Measurements from ENCODE around the gene EPB41L1.
A peak's percentile ranks its signal among the peaks of the same experiment; 100 is the strongest.

EPB41L1 gene

DNA sequence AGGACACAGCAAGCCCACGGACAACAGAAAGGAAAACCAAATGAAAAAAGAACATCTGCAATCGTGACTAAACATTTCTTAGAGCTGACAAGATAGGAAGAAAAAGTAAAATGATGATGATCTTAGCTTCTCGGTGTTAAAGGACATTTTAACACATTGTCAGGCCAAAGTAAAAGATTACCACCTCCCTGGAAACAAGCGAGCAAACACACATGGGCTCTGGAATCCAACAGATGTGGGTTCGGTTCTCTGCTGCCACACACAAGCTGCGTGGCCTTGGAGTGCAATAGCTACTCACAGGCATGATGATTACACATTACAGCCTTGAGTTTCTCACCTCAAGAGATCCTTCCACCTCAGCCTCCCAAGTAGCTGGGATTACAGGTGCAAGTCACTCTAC is 74.2 kb downstream of the EPB41L1 start:
- H3K4me3 ChIP-seq (ENCODE audit: low read depth, low read length) = no peak overlapping the region
- H3K4me1 ChIP-seq (ENCODE audit: control insufficient read depth, insufficient read depth, low read length) = no peaks in the 10 kb centered on the region
- H3K27me3 ChIP-seq (ENCODE audit: control insufficient read depth, insufficient read depth, low read length) = no peaks in the 10 kb centered on the region
- no peak overlapping the region for H3K27ac ChIP-seq (ENCODE audit: low read depth, low read length)
- no peak overlapping the region for H3K9ac ChIP-seq (ENCODE audit: low read length)
- H3K36me3 ChIP-seq (ENCODE audit: control insufficient read depth, insufficient read depth, low read length) = 0 out of 2 replicates have a peak, but pooled peaks cover 3% of the 10 kb centered on the region
- H3K9me3 ChIP-seq (ENCODE audit: control insufficient read depth, insufficient read depth, low read depth, low read length) = no peaks in the 10 kb centered on the region

DNA sequence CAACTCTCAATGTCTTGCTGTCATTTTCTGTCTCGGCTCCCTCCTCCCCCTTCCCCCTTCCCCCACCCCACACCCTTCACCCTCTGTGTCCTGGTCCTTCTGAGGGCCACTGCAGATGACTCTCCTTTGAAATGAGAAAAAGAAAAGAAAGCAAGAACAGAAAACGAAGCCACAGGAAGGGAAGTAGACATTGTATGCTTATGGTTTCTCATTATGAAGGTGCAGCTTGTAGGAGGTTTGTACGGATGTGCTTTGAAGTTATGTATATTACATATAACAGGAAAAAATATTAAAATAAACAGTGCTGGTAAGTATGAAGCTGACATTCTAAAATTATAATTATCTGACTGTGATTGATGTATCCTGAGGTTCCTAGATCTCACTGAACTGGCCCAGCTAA is 75.5 kb downstream of the EPB41L1 start:
- Histone ChIP-seq H3K4me1 (ENCODE audit: control insufficient read depth, insufficient read depth, low read length) (no peaks in the 10 kb centered on the region), H3K4me3 (ENCODE audit: low read depth, low read length) (no peak overlapping the region), H3K27ac (ENCODE audit: low read depth, low read length) (no peak overlapping the region), H3K27me3 (ENCODE audit: control insufficient read depth, insufficient read depth, low read length) (no peaks in the 10 kb centered on the region), H3K9me3 (ENCODE audit: control insufficient read depth, insufficient read depth, low read depth, low read length) (no peaks in the 10 kb centered on the region), H3K9ac (ENCODE audit: low read length) (no peak overlapping the region), H3K36me3 (ENCODE audit: control insufficient read depth, insufficient read depth, low read length) (0 out of 2 replicates have a peak, but pooled peaks cover 3% of the 10 kb centered on the region)

DNA sequence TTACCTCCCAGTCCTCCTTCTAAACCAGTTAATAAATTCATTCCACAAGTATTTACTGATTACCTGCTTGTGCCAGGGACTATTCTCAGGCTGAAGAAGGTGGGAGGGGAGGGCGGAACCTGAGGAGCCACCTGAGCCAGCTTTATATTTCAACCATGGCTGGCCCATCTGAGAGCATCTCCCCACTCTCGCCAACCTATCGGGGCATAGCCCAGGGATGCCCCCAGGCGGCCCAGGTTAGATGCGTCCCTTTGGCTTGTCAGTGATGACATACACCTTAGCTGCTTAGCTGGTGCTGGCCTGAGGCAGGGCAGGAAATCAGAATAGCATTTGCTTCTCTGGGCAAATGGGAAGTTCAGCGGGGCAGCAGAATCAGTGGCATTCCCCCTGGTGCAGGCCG is 76.8 kb downstream of the EPB41L1 start:
- Histone ChIP-seq H3K9me3 (ENCODE audit: control insufficient read depth, insufficient read depth, low read depth, low read length) (no peaks in the 10 kb centered on the region), H3K4me3 (ENCODE audit: low read depth, low read length) (no peak overlapping the region), H3K27me3 (ENCODE audit: control insufficient read depth, insufficient read depth, low read length) (no peaks in the 10 kb centered on the region), H3K36me3 (ENCODE audit: control insufficient read depth, insufficient read depth, low read length) (0 out of 2 replicates have a peak, but pooled peaks cover 3% of the 10 kb centered on the region), H3K9ac (ENCODE audit: low read length) (no peak overlapping the region), H3K27ac (ENCODE audit: low read depth, low read length) (no peak overlapping the region), H3K4me1 (ENCODE audit: control insufficient read depth, insufficient read depth, low read length) (no peaks in the 10 kb centered on the region)

DNA sequence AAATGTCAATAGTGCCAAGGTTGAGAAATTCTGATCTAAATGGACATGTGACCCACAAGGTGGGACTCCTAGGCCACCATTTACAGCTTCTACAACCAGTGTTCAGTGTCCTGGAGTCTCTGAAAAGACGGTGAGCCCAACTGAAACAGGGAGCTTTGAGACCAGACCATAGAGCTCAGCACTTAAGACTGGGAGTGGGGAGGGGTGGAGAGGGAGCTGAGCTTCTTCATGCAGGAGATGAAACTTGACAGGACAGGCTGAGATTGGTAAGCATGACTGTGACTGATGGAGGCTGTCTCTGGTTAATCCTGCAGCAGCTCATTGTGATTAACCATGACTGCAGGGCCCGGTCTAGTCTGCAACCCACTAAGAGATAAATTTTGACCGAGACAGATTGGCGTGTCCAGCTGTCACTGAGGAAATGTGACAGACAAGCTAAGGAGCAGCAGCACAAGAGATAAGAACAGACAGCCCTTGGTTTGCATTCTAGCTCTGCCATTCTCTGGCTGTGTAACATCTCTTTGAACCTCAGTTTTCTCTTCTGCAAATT is 80.3 kb downstream of the EPB41L1 start:
- peaks cover 6% of the 10 kb centered on the region for H3K4me1 ChIP-seq (ENCODE audit: control insufficient read depth, insufficient read depth, low read length)

DNA sequence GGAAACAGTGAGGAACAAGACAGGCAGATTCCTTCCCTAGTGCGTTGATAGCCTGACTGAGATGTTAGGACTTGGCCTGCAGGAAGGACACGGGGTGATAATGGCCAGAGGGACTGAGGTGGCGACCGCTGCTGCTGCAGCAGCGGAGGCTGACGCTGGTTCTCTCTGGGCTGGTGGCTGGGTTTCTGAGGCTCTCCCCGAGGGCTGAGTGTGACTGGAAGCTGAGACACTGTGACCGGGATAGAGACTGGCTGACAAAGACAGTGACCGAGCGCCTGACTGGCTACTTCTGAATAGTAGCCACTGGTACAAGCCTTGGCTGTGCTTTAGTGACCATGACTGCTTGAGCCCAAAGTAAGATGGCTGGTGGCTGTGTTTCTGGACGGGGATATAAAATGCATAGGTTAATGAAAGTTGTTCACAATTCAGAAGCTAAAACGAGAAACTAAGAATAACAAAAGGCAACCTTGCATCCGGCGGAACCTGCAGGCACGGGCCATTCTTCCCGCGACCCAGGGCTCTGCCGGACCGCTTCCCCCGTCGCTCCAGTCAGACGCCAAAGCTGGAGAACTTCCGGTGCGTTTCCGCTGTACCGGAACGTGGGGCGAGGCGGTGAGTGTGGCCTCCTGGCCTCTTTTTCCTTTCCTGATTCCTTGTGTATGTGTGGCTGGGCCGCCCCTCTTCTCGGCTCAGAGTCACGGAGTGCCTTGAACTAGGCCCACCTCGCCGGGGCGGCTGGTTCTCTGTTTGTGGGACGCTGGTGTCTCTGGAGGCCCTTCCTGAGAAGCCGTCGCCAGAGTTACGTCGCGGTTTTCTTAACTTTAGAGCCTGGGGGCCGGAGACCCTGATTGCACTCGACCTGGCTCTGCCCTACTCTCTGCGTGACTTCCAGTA is 81.6 kb downstream of the EPB41L1 start, which contains the start of gene AAR2:
AAR2 (plus strand) TSS at position 587 of the 894 bp plus-strand sequence. CDS start 3,391 bp downstream, outside the sequence.
- peaks cover 6% of the 10 kb centered on the region for H3K4me1 ChIP-seq (ENCODE audit: control insufficient read depth, insufficient read depth, low read length)
- peak within 1 kb of the TSS; percentile 68 for H3K27ac ChIP-seq (ENCODE audit: low read depth, low read length)
- H3K27me3 ChIP-seq (ENCODE audit: control insufficient read depth, insufficient read depth, low read length) = no peaks in the 10 kb centered on the region
- H3K9me3 ChIP-seq (ENCODE audit: control insufficient read depth, insufficient read depth, low read depth, low read length) = no peaks in the 10 kb centered on the region
- peaks cover 19% of the 10 kb centered on the region for H3K36me3 ChIP-seq (ENCODE audit: control insufficient read depth, insufficient read depth, low read length)
- peak within 1 kb of the TSS; percentile 85 for H3K9ac ChIP-seq (ENCODE audit: low read length)
- H3K4me3 ChIP-seq (ENCODE audit: low read depth, low read length) = peak within 1 kb of the TSS; percentile 85

More for the DNA sequence above, 80.3 kb downstream of the EPB41L1 start:
- no peaks in the 10 kb centered on the region for H3K27me3 ChIP-seq (ENCODE audit: control insufficient read depth, insufficient read depth, low read length)
- H3K36me3 ChIP-seq (ENCODE audit: control insufficient read depth, insufficient read depth, low read length) = peaks cover 6% of the 10 kb centered on the region
- H3K4me3 ChIP-seq (ENCODE audit: low read depth, low read length) = no peak overlapping the region
- H3K9me3 ChIP-seq (ENCODE audit: control insufficient read depth, insufficient read depth, low read depth, low read length) = no peaks in the 10 kb centered on the region
- no peak overlapping the region for H3K27ac ChIP-seq (ENCODE audit: low read depth, low read length)
- no peak overlapping the region for H3K9ac ChIP-seq (ENCODE audit: low read length)

DNA sequence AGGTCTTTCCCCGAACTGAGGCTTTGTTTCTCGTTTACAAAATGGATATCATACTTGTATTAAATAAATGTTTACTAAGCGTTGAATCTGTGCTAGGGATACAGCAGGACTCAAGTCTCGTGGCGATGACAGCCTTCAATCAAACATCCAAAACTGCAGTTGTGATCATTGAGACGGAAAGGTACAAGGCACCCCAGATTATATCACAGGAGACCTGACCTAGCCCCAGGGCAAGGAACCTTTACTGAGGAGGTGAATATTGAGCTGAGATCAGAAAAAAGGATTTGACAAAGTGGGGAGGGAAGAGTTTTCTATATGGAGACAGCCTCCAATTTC is 82.2 kb downstream of the EPB41L1 start:
- Histone ChIP-seq H3K9me3 (ENCODE audit: control insufficient read depth, insufficient read depth, low read depth, low read length) (no peaks in the 10 kb centered on the region), H3K36me3 (ENCODE audit: control insufficient read depth, insufficient read depth, low read length) (peaks cover 23% of the 10 kb centered on the region), H3K27me3 (ENCODE audit: control insufficient read depth, insufficient read depth, low read length) (no peaks in the 10 kb centered on the region), H3K4me3 (ENCODE audit: low read depth, low read length) (peak overlapping the region; percentile 85), H3K9ac (ENCODE audit: low read length) (peak overlapping the region; percentile 85), H3K4me1 (ENCODE audit: control insufficient read depth, insufficient read depth, low read length) (peaks cover 6% of the 10 kb centered on the region), H3K27ac (ENCODE audit: low read depth, low read length) (peak overlapping the region; percentile 68)

DNA sequence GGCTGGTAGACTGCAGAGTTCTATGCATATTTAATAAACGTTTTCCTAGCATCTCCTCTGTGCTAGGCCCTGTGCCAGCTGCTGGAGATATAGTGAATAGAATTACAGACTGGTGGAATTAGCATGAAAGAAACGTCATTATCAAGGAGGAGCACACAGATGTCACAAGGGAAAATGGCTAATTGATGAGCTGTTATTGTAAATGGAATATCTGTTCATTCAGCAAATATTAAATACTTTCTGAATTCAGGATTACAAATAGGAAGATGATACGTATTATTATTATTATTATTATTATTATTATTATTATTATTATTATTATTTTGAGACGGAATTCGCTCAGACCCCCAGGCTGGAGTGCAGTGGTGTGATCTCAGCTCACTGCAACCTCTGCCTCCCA is 82.9 kb downstream of the EPB41L1 start:
- Histone ChIP-seq H3K27ac (ENCODE audit: low read depth, low read length) (no peak overlapping the region), H3K27me3 (ENCODE audit: control insufficient read depth, insufficient read depth, low read length) (no peaks in the 10 kb centered on the region), H3K36me3 (ENCODE audit: control insufficient read depth, insufficient read depth, low read length) (peaks cover 26% of the 10 kb centered on the region), H3K4me3 (ENCODE audit: low read depth, low read length) (peak overlapping the region; percentile 85), H3K9me3 (ENCODE audit: control insufficient read depth, insufficient read depth, low read depth, low read length) (no peaks in the 10 kb centered on the region), H3K9ac (ENCODE audit: low read length) (peak overlapping the region; percentile 85), H3K4me1 (ENCODE audit: control insufficient read depth, insufficient read depth, low read length) (peaks cover 6% of the 10 kb centered on the region)

DNA sequence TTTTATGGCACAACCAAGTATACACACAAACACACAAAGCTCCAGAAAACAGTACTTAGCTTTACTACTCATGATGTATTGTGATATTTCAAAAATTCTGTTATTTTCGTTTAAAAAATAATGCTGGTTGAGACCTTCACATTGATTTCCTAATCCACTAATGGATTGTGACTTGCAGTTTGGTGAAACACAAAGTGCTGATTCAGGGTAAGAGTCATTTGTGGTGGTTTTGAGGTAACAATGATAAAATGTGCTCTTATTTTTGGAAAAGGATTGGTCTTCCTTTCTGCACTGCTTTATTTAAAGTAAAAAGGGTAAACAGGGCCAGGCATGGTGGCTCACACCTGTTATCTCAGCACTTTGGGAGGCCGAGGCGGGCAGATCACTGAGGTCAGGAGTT is 83.6 kb downstream of the EPB41L1 start:
- Histone ChIP-seq H3K9ac (ENCODE audit: low read length) (no peak overlapping the region), H3K27ac (ENCODE audit: low read depth, low read length) (no peak overlapping the region), H3K4me3 (ENCODE audit: low read depth, low read length) (no peak overlapping the region), H3K27me3 (ENCODE audit: control insufficient read depth, insufficient read depth, low read length) (no peaks in the 10 kb centered on the region), H3K9me3 (ENCODE audit: control insufficient read depth, insufficient read depth, low read depth, low read length) (no peaks in the 10 kb centered on the region), H3K4me1 (ENCODE audit: control insufficient read depth, insufficient read depth, low read length) (peaks cover 6% of the 10 kb centered on the region), H3K36me3 (ENCODE audit: control insufficient read depth, insufficient read depth, low read length) (peaks cover 30% of the 10 kb centered on the region)

DNA sequence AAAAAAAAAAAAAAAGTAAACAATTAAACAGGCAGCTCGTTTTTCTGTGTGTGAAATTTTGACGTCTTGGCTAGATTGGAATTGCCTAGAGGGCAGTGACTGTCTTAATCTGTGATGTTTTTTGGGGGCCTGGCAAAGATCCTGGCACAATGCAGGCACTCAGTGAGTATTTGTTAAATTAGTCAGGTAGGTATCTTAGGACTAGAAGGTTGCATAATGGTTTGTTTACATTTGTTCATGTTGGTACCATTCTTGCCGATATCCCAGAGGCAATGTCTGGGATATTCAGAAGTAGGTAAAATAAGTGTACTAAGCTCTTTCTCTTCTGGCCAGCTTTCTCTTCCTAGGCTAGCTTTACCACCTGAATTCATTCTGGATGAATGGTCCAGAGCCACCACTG is 84.2 kb downstream of the EPB41L1 start:
- Histone ChIP-seq H3K9ac (ENCODE audit: low read length) (no peak overlapping the region), H3K36me3 (ENCODE audit: control insufficient read depth, insufficient read depth, low read length) (peaks cover 36% of the 10 kb centered on the region), H3K4me3 (ENCODE audit: low read depth, low read length) (no peak overlapping the region), H3K27ac (ENCODE audit: low read depth, low read length) (no peak overlapping the region), H3K9me3 (ENCODE audit: control insufficient read depth, insufficient read depth, low read depth, low read length) (no peaks in the 10 kb centered on the region), H3K4me1 (ENCODE audit: control insufficient read depth, insufficient read depth, low read length) (peaks cover 6% of the 10 kb centered on the region), H3K27me3 (ENCODE audit: control insufficient read depth, insufficient read depth, low read length) (no peaks in the 10 kb centered on the region)

DNA sequence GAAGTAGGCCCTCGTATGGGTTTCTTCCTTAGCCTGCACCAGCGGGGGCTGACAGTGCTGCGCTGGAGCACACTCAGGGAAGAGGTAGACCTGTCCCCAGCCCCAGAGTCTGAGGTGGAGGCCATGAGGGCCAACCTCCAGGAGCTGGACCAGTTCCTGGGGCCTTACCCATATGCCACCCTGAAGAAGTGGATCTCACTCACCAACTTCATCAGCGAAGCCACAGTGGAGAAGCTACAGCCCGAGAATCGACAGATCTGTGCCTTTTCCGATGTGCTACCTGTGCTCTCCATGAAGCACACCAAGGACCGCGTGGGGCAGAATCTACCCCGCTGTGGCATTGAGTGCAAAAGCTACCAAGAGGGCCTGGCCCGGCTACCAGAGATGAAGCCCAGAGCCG is 85.5 kb downstream of the EPB41L1 start:
- H3K27me3 ChIP-seq (ENCODE audit: control insufficient read depth, insufficient read depth, low read length) = no peaks in the 10 kb centered on the region
- H3K4me1 ChIP-seq (ENCODE audit: control insufficient read depth, insufficient read depth, low read length) = peaks cover 6% of the 10 kb centered on the region
- H3K9me3 ChIP-seq (ENCODE audit: control insufficient read depth, insufficient read depth, low read depth, low read length) = no peaks in the 10 kb centered on the region
- no peak overlapping the region for H3K27ac ChIP-seq (ENCODE audit: low read depth, low read length)
- H3K36me3 ChIP-seq (ENCODE audit: control insufficient read depth, insufficient read depth, low read length) = peaks cover 50% of the 10 kb centered on the region
- no peak overlapping the region for H3K4me3 ChIP-seq (ENCODE audit: low read depth, low read length)
- no peak overlapping the region for H3K9ac ChIP-seq (ENCODE audit: low read length)

DNA sequence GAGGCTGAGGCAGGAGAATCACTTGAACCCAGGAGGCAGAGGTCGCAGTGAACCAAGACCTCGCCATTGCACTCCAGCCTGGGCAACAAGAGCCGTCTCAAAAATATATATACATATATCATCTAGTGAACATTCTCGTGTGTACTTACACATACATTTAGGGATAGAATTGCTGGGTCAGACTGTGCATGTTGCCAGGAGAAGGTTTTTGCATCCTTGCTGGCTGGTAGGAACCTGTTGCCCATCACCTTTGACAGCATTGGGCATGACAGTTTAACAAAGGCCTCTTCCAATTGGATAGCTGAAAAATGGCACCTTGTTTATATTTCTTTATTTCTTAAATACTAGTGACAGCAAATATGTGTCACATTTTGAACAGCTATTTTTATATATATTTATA is 87.1 kb downstream of the EPB41L1 start:
- Histone ChIP-seq H3K27me3 (ENCODE audit: control insufficient read depth, insufficient read depth, low read length) (no peaks in the 10 kb centered on the region), H3K9ac (ENCODE audit: low read length) (no peak overlapping the region), H3K4me1 (ENCODE audit: control insufficient read depth, insufficient read depth, low read length) (peaks cover 6% of the 10 kb centered on the region), H3K9me3 (ENCODE audit: control insufficient read depth, insufficient read depth, low read depth, low read length) (no peaks in the 10 kb centered on the region), H3K36me3 (ENCODE audit: control insufficient read depth, insufficient read depth, low read length) (peaks cover 66% of the 10 kb centered on the region), H3K4me3 (ENCODE audit: low read depth, low read length) (no peak overlapping the region), H3K27ac (ENCODE audit: low read depth, low read length) (no peak overlapping the region)
